IPS DF 6.9 (cell line): Measurements from ENCODE around the gene CNTRL.
"Not testable (repeated sequence)": the region's sequence is repeated elsewhere in the genome, so short reads cannot be mapped to it uniquely, and the experiment has no call there.

Experiments
- DNase-seq: peaks from one replicate; pipeline ENCODE4 v3.0.0-alpha.2; 2013; ENCODE audit warnings: low read depth, low spot score
- H3K27ac ChIP-seq: one replicate; pipeline ENCODE4 v1.5.1; 2013; ENCODE audit warnings: low read length, control low read depth
- H3K27me3 ChIP-seq: 2 replicates; pipeline ENCODE4 v1.6.1; 2013; ENCODE audit warnings: mild to moderate bottlenecking, low read length; ENCODE audit not compliant: control insufficient read depth, insufficient read depth
- H3K36me3 ChIP-seq: 2 replicates; pipeline ENCODE4 v1.6.1; 2013; ENCODE audit warnings: low read length; ENCODE audit not compliant: control insufficient read depth, insufficient read depth
- H3K4me1 ChIP-seq: 2 replicates; pipeline ENCODE4 v1.6.1; 2013; ENCODE audit warnings: low read length; ENCODE audit not compliant: control insufficient read depth, insufficient read depth
- H3K4me3 ChIP-seq: 2 replicates; pipeline ENCODE4 v1.5.1; 2013; ENCODE audit warnings: mild to moderate bottlenecking, low read length
- H3K9me3 ChIP-seq: 2 replicates; pipeline ENCODE4 v1.6.1; 2013; ENCODE audit warnings: low read length, inconsistent platforms; ENCODE audit not compliant: control insufficient read depth, insufficient read depth
- WGBS: extraction: QIAGEN DNeasy Blood & Tissue Kit; methylation state at CpG from one replicate; pipeline ENCODE4 v1.1.7; 2013; ENCODE audit warnings: mixed read lengths, missing lambda C conversion rate; ENCODE audit not compliant: insufficient read length, insufficient coverage; 5-methylcytosine and 5-hydroxymethylcytosine counted together

CNTRL gene

DNA sequence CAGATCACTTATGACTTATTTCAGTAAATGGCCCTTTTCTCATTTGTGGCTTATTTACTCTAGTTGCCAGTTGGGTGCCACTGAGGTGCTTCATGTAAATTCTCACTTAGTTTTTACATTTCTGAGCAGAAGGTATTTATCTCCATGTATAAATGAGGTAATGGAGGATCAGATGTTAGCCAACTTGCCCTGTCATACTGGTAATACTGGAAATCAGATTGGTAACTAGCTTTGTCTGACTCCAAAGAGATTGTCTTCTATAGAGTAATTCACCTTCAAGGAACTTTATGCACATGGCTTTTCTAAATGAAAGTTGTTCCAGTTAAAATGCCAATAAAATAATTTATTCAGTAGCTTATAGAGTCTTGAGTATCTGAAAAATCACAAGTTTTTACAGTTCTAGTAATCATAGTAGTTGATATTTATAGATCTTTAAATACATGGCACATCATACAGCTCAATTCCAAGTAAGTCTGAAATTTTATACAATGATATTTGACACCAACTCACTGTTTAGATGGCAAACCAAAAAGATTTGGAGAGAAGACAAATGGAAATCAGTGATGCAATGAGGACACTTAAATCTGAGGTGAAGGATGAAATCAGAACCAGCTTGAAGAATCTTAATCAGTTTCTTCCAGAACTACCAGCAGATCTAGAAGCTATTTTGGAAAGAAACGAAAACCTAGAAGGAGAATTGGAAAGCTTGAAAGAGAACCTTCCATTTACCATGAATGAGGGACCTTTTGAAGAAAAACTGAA, 98.2 kb downstream of the CNTRL start:
- WGBS, result no CpG with 5 or more reads among the region's 1 CpG
- no peak for DNase-seq
- Histone ChIP-seq H3K4me3 (no peak overlapping the region), H3K9me3 (no peaks in the 10 kb centered on the region), H3K27ac (no peak overlapping the region), H3K36me3 (peaks cover 5% of the 10 kb centered on the region; the same call in 1 of the 2 replicates), H3K27me3 (no peaks in the 10 kb centered on the region), H3K4me1 (no peaks in the 10 kb centered on the region)

DNA sequence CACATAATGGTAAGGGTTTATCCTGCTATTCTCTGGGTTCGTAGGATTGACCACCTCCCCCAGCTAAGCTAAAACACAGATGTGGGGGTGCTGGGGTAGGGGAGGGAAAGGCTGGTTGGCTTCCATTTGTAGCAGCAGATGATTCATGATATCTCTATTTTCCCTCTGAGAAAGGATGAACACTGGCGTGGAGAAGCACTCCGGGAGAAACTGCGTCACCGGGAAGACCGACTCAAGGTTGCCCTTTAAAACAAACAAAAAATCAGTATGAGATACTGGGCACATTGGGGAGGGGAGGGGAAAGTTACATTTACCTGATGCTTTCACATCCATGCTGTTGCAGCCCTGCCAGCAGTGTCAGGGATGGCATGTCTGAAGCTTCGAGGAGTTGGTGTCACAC, 98.7 kb downstream of the CNTRL start:
- WGBS, result no CpG with 5 or more reads among the region's 7 CpGs
- no peaks in the 10 kb centered on the region for H3K9me3 ChIP-seq
- no peaks in the 10 kb centered on the region for H3K27me3 ChIP-seq
- H3K4me3 ChIP-seq, result no peak overlapping the region
- peaks cover 5% of the 10 kb centered on the region; the same call in 1 of the 2 replicates for H3K36me3 ChIP-seq
- H3K4me1 ChIP-seq, result no peaks in the 10 kb centered on the region
- no peak for DNase-seq
- no peak overlapping the region for H3K27ac ChIP-seq

DNA sequence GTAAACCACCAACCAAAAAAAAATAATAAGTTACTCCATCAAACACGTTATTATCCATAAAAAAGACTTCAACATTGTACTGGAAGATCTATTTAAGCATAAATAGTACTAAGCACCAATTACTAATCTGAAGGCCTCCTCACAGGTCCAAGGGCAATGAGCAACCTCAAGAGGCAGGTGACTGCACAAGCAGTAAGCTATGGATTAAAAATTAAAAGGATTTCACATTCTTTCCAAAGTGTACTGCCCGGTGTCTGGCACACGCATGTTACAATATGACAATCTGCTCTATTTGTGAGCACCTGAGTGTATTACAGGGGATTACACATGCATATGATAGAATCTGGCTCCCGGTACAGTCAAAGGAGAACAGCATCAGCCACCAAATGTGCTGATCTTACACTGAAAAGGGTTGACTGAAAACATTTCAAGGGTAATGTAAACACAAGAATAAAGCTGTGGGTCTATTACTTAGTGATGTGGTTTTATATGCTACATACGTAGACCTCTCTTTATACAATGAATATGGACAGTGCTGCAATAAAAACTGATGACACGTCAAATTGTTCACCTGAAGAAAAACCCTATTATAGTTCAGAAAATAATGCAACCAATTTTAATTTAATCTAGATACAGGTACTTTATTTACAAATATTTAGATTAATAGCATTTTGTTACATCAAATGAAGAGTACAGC, 104.1 kb downstream of the CNTRL start:
- H3K36me3 ChIP-seq, result peaks cover 4% of the 10 kb centered on the region; the same call in 1 of the 2 replicates
- WGBS, result 100% methylated on average over 1 of the region's 6 CpGs
- H3K27me3 ChIP-seq, result no peaks in the 10 kb centered on the region
- no peak overlapping the region for H3K27ac ChIP-seq
- H3K4me3 ChIP-seq, result no peak overlapping the region
- H3K4me1 ChIP-seq, result no peaks in the 10 kb centered on the region
- no peaks in the 10 kb centered on the region for H3K9me3 ChIP-seq
- no peak for DNase-seq

DNA sequence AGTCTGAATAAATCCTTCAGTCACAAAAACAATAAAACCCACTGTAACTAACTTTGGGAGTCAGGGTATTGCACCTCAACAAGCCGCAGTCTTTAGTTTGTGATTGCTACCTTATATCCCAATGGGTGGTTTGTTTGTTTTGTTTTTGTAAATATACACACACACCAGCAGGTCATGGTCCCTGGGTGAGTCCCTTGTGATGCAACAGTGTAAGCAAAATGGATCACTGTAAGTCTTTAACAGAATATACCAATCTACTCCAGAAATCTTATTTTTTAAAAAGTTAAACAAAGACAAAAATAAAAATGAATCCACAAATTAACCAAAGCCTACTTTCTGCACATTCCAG, 104.6 kb downstream of the CNTRL start:
- not testable (repeated sequence) for H3K4me1 ChIP-seq, H3K27me3 ChIP-seq, DNase-seq, H3K27ac ChIP-seq, H3K9me3 ChIP-seq, H3K4me3 ChIP-seq, H3K36me3 ChIP-seq
- WGBS, result no CpG with 5 or more reads among the region's 1 CpG

DNA sequence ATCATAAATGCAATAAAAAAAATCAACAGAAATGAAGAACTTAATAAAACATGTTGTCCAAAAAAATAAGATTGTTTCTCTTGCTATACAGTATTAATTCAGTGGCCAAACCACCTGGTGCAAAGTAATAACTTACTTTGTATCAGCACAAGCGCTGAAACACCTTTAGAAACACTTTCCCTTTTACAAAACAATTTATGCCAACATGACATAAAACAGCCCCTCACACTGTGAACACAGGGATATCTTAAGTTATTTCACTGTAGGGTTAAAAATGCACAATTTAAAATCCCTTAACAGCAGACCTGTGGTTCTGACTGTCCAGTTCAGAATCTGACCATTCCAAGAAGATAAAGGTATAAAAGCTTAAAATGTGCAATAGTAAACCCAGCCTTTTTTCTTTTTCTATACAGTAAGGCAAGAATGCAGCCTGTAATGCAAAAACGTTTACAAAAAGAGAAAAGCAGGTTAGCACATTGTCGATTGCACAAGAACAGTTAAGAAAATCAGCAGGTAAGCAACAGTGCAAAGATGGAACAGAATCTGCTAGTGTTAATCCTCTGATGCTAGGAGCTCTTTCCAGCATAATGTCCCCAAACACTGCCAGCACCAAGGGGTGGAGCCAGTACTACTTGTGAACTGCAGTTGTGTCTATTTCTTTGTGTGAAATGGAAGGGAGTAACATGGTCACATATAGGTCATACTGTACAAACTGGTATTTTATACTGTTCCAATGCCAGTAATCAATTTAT, 105.4 kb downstream of the CNTRL start:
- WGBS, result no CpG with 5 or more reads among the region's 3 CpGs
- Histone ChIP-seq H3K9me3 (no peaks in the 10 kb centered on the region), H3K27me3 (no peaks in the 10 kb centered on the region), H3K36me3 (peaks cover 4% of the 10 kb centered on the region; the same call in 1 of the 2 replicates), H3K4me1 (no peaks in the 10 kb centered on the region), H3K27ac (no peak overlapping the region), H3K4me3 (no peak overlapping the region)
- no peak for DNase-seq

DNA sequence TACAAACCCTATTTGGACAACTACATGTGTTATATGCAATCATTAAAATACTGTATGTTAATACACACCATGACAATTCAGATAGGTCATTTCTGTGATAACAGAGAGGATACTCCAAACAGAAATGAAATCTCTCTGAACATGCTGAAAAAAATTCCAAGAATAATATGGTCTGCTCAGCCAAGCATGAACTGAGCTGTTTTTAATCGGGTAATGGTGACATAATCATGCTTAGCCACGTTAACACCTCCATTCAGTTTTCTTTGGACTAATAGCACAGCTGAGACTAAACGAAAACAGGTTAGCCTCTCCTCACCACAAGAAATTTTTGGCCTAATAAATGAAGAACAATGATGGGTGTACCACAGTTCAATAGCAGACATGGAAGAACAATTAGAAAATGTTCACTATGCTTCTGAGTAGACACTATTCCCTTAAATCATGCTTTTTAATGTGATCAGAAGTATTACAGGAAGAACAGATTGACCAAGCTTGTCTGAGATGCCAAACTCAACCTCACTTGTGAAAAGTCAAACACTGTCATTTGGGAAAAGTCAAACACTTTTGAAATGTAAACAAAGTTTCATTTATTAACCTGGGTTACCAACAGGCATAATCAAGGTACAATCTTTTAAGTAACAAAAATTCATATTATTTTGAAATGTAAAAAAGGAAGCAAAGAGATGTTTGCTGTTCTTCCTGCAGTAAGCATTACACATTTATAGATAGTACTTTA, 107.5 kb downstream of the CNTRL start:
- no peaks in the 10 kb centered on the region for H3K9me3 ChIP-seq
- WGBS, result no CpG with 5 or more reads among the region's 3 CpGs
- no peak for DNase-seq
- H3K27me3 ChIP-seq, result no peaks in the 10 kb centered on the region
- H3K4me1 ChIP-seq, result no peaks in the 10 kb centered on the region
- H3K4me3 ChIP-seq, result no peak overlapping the region
- H3K27ac ChIP-seq, result no peak overlapping the region
- H3K36me3 ChIP-seq, result peaks cover 2% of the 10 kb centered on the region; the same call in 1 of the 2 replicates

DNA sequence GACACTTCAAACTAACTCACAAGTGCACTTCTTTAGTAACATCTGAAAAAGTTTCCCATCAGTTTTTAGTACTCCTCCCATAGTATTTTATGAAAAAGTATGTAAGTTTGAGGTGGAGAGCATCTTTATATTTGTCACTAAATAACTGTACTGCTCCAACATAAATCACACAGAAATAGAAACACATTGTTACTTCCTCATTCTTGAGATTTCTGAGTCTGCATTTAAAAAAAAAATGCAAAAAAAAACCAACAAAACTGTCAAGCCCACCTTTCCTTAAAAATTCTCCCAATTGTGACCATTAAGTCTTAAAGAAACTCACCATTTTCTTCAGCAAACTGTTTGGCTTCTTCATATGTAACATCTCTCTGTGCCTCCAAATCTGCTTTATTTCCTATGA, 108.2 kb downstream of the CNTRL start:
- Histone ChIP-seq H3K9me3 (no peaks in the 10 kb centered on the region), H3K36me3 (peaks cover 2% of the 10 kb centered on the region; the same call in 1 of the 2 replicates), H3K27ac (no peak overlapping the region), H3K27me3 (no peaks in the 10 kb centered on the region), H3K4me3 (no peak overlapping the region), H3K4me1 (no peaks in the 10 kb centered on the region)
- no peak for DNase-seq

DNA sequence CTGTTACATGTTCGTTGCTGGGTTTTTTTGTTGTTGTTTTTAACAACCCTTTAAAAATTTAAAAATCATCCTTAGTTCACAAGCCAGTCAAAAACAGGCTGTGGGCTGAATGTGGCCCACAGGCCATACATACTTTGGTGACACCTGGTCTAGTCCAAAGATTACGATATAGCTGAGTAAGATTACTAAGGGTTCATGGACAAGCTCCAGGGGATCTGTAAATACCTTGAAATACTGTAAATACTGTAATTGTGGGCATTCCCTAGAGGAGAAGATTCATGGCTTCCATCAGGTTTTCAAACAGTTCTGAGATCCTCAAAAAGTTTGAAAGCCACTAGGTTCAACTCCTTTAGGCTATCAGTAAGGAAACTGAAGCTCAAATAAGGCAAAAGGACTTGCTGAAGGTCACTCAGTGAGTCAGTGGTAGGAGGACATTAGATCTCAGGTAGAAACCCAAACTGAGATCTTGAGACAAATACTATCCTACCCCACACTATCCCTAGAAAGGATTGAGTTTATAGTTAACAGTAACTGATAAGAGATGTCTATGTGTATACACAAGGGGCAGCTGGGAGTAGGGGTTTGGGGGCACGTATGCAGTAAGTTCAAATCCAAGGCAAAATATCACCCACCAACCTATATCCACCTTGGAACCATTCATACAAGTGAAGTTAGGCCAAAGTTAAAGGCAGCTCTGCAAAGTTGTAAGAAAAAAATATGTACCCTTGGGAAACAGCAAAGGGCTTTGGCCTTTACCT, 109.1 kb downstream of the CNTRL start:
- WGBS, result no CpG with 5 or more reads among the region's 3 CpGs
- Histone ChIP-seq H3K9me3 (no peaks in the 10 kb centered on the region), H3K27me3 (no peaks in the 10 kb centered on the region), H3K4me3 (no peak overlapping the region), H3K36me3 (peaks cover 2% of the 10 kb centered on the region; the same call in 1 of the 2 replicates), H3K27ac (no peak overlapping the region), H3K4me1 (no peaks in the 10 kb centered on the region)
- no peak for DNase-seq

DNA sequence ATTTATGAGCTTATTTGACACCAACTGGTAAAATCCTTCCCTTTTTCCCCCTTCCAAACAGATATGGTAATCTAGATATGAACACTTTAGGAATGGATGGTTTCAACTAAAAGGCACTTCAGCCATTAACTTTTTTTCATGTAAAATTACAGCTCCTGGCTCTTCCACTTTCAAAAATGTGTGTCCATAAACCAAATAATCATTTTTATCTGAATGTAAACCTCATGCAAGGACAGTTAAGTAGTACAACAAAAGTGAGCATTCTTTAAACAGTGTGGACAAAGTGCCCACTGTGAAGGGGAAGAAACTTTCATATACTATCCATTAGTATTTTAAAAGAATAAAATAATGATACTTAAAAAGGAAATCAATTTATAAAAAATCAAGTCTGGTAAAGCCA, 109.7 kb downstream of the CNTRL start:
- no peak overlapping the region for H3K4me3 ChIP-seq
- H3K9me3 ChIP-seq, result no peaks in the 10 kb centered on the region
- DNase-seq, result no peak
- H3K27ac ChIP-seq, result no peak overlapping the region
- peaks cover 2% of the 10 kb centered on the region; the same call in 1 of the 2 replicates for H3K36me3 ChIP-seq
- no peaks in the 10 kb centered on the region for H3K4me1 ChIP-seq
- H3K27me3 ChIP-seq, result no peaks in the 10 kb centered on the region
